HEK293 (cell line): ENCODE data around the gene MLEC.

Source experiments
- CTCF ChIA-PET: fragments of 350-600 bp; formaldehyde crosslinking; extraction: SDS; loops from one replicate; lab custom pipeline; 2021; ENCODE audit warnings: antibody characterized with exemption; lab: Yijun Ruan, JAX
- POLR2A ChIA-PET: fragments of 300-600 bp; formaldehyde crosslinking; extraction: SDS; loops from one replicate; lab custom pipeline; 2020; ENCODE audit warnings: antibody characterized with exemption, inconsistent platforms; lab: Yijun Ruan, JAX
- H3K27ac ChIP-seq: fragments of 200-500 bp; sonication (Bioruptor generic); 2 replicates; pipeline ENCODE4 v1.5.1; 2014; ENCODE audit warnings: low read depth, low read length, control low read depth, inconsistent platforms; ENCODE audit errors: extremely low read depth
- H3K36me3 ChIP-seq, 2 experiments: fragments of 200-500 bp in 1 of 2; sonication (Bioruptor generic) in 1 of 2; 1 replicate in 1 of 2; 2 replicates in 1 of 2; pipeline ENCODE4 v1.5.1; 2014 to 2017; ENCODE audit warnings: inconsistent platforms in 2 of 2, low read length in 2 of 2; ENCODE audit not compliant: control insufficient read depth in 2 of 2, insufficient read depth in 1 of 2
- H3K4me1 ChIP-seq: fragments of 200-500 bp; sonication (Bioruptor generic); 2 replicates; pipeline ENCODE4 v1.5.1; 2014; ENCODE audit warnings: mild to moderate bottlenecking, low read length, inconsistent platforms; ENCODE audit not compliant: control insufficient read depth, insufficient read depth
- H3K4me3 ChIP-seq: 2 replicates; pipeline ENCODE4 v1.5.1; 2011; ENCODE audit warnings: low read depth, mild to moderate bottlenecking, control low read depth, low read length, moderate library complexity
- H3K9me3 ChIP-seq: fragments of 200-500 bp; sonication (Bioruptor generic); 2 replicates; pipeline ENCODE4 v1.5.1; 2014; ENCODE audit warnings: low read depth, low read length, inconsistent platforms; ENCODE audit not compliant: control insufficient read depth, insufficient read depth
- ATF2 ChIP-seq: fragments of 450-650 bp; formaldehyde crosslinking; IDR thresholded peaks from 2 replicates; pipeline ENCODE4 v1.5.1; 2016; ENCODE audit warnings: missing biosample characterization, missing genetic modification characterization, low read depth
- BCL11A ChIP-seq: fragments of 450-650 bp; formaldehyde crosslinking; IDR thresholded peaks from 2 replicates; pipeline ENCODE4 v1.5.1; 2016; ENCODE audit warnings: low read depth, missing biosample characterization, missing genetic modification characterization
- HIC1 ChIP-seq: fragments of 450-650 bp; formaldehyde crosslinking; IDR thresholded peaks from 2 replicates; pipeline ENCODE4 v1.5.1; 2016; ENCODE audit warnings: missing biosample characterization, missing genetic modification characterization
- IKZF3 ChIP-seq: fragments of 450-650 bp; IDR thresholded peaks from 2 replicates; pipeline ENCODE4 v1.5.0; 2018; ENCODE audit warnings: missing biosample characterization, mild to moderate bottlenecking, missing genetic modification characterization, moderate library complexity
- KLF10 ChIP-seq: fragments of 450-650 bp; IDR thresholded peaks from 2 replicates; pipeline ENCODE4 v1.5.1; 2018; ENCODE audit warnings: missing biosample characterization, mild to moderate bottlenecking, missing genetic modification characterization
- KLF9 ChIP-seq: fragments of 450-650 bp; formaldehyde crosslinking; IDR thresholded peaks from 2 replicates; pipeline ENCODE4 v1.5.1; 2016; ENCODE audit warnings: missing biosample characterization, missing genetic modification characterization, low read depth
- PATZ1 ChIP-seq: fragments of 450-650 bp; formaldehyde crosslinking; IDR thresholded peaks from 2 replicates; pipeline ENCODE4 v1.5.1; 2016; ENCODE audit warnings: missing biosample characterization, missing genetic modification characterization
- PRDM6 ChIP-seq: fragments of 450-650 bp; formaldehyde crosslinking; IDR thresholded peaks from 2 replicates; pipeline ENCODE4 v1.5.1; 2017; ENCODE audit warnings: missing biosample characterization, missing genetic modification characterization
- RBAK ChIP-seq: fragments of 450-650 bp; formaldehyde crosslinking; IDR thresholded peaks from 2 replicates; pipeline ENCODE4 v1.5.1; 2016; ENCODE audit warnings: missing biosample characterization, missing genetic modification characterization
- SETDB1 ChIP-seq: IDR thresholded peaks from one replicate; pipeline ENCODE4 v1.6.1; 2017; ENCODE audit warnings: mild to moderate bottlenecking, low read length, moderate library complexity, mixed read lengths; ENCODE audit not compliant: insufficient read length
- YY1 ChIP-seq: fragments of 450-650 bp; formaldehyde crosslinking; IDR thresholded peaks from 2 replicates; pipeline ENCODE4 v1.5.1; 2018; ENCODE audit warnings: missing biosample characterization, missing genetic modification characterization
- ZBTB10 ChIP-seq: fragments of 450-650 bp; formaldehyde crosslinking; IDR thresholded peaks from 2 replicates; pipeline ENCODE4 v1.5.1; 2016; ENCODE audit warnings: missing biosample characterization, missing genetic modification characterization
- ZBTB49 ChIP-seq: fragments of 450-650 bp; formaldehyde crosslinking; IDR thresholded peaks from 2 replicates; pipeline ENCODE4 v1.5.1; 2016; ENCODE audit warnings: missing biosample characterization, missing genetic modification characterization, low read depth
- ZFHX2 ChIP-seq: fragments of 450-650 bp; formaldehyde crosslinking; conservative IDR thresholded peaks from 2 replicates; pipeline ENCODE4 v1.5.1; 2016; ENCODE audit warnings: missing biosample characterization, missing genetic modification characterization
- ZNF24 ChIP-seq: fragments of 450-650 bp; formaldehyde crosslinking; IDR thresholded peaks from 2 replicates; pipeline ENCODE4 v1.5.1; 2016; ENCODE audit warnings: missing biosample characterization, missing genetic modification characterization
- ZNF404 ChIP-seq: fragments of 450-650 bp; formaldehyde crosslinking; IDR thresholded peaks from 2 replicates; pipeline ENCODE4 v1.5.1; 2017; ENCODE audit warnings: missing biosample characterization, missing genetic modification characterization
- ZNF560 ChIP-seq: fragments of 450-650 bp; formaldehyde crosslinking; IDR thresholded peaks from 2 replicates; pipeline ENCODE4 v1.5.1; 2017; ENCODE audit warnings: missing biosample characterization, missing genetic modification characterization, borderline replicate concordance
- ZNF610 ChIP-seq: fragments of 450-650 bp; formaldehyde crosslinking; IDR thresholded peaks from 2 replicates; pipeline ENCODE4 v1.5.1; 2016; ENCODE audit warnings: missing biosample characterization, missing genetic modification characterization, borderline replicate concordance
- ZNF629 ChIP-seq: fragments of 450-650 bp; formaldehyde crosslinking; IDR thresholded peaks from 2 replicates; pipeline ENCODE4 v1.5.1; 2017; ENCODE audit warnings: missing biosample characterization, missing genetic modification characterization
- ZNF660 ChIP-seq: fragments of 450-650 bp; IDR thresholded peaks from 2 replicates; pipeline ENCODE4 v1.5.1; 2018; ENCODE audit warnings: missing biosample characterization, mild to moderate bottlenecking, missing genetic modification characterization
- ZNF664 ChIP-seq: fragments of 450-650 bp; formaldehyde crosslinking; IDR thresholded peaks from 2 replicates; pipeline ENCODE4 v1.5.1; 2016; ENCODE audit warnings: missing biosample characterization, missing genetic modification characterization
- ZNF768 ChIP-seq: fragments of 450-650 bp; formaldehyde crosslinking; IDR thresholded peaks from 2 replicates; pipeline ENCODE4 v1.5.1; 2018; ENCODE audit warnings: missing biosample characterization, mild to moderate bottlenecking, missing genetic modification characterization
- ZNF792 ChIP-seq: fragments of 450-650 bp; formaldehyde crosslinking; IDR thresholded peaks from 2 replicates; pipeline ENCODE4 v1.5.1; 2016; ENCODE audit warnings: missing biosample characterization, missing genetic modification characterization

Gene MLEC

GRCh38 chr12:120640861-120641833 lies 45.8 kb upstream of the MLEC start:
- no peaks in the 10 kb centered on the region for H3K36me3 ChIP-seq
- peak overlapping the region; percentile 41 for H3K4me3 ChIP-seq
- ChIA-PET POLR2A (interaction anchor here (1.2 kb wide), 1 partner anchor 8 kb away, joined by 3 read pairs; no protein-coding TSS in a partner anchor), CTCF (interaction anchor here (0.6 to 3.5 kb wide), 6 partner anchors 8 to 62 kb away, joined by 3 to 21 read pairs (median 6); partner anchors contain the start of gene POP5)
- peak overlapping the region; percentile 56; the same call in 1 of the 2 replicates for H3K27ac ChIP-seq
- no peaks in the 10 kb centered on the region for H3K9me3 ChIP-seq
- peaks cover 5% of the 10 kb centered on the region; the same call in 1 of the 2 replicates for H3K4me1 ChIP-seq
- TF ChIP-seq ATF2 (no peak), ZNF404 (tag by site-specific recombination) (no peak), ZNF660 (tag by site-specific recombination) (no peak), SETDB1 (no peak), PRDM6 (tag by site-specific recombination) (no peak), HIC1 (tag by site-specific recombination) (no peak), PATZ1 (peak; percentile 88), ZNF610 (tag by site-specific recombination) (no peak), KLF10 (tag by site-specific recombination) (no peak), YY1 (tag by site-specific recombination) (no peak), ZNF24 (0 out of 2 replicates have a peak, but pooled peaks have one; percentile 21), ZBTB10 (tag by site-specific recombination) (peak; percentile 71; the same call in 1 of the 2 replicates), ZFHX2 (tag by site-specific recombination) (peak; percentile 17; the same call in 1 of the 2 replicates), KLF9 (tag by site-specific recombination) (no peak; the same call in 1 of the 2 replicates), ZNF664 (no peak), ZNF768 (tag by site-specific recombination) (no peak), RBAK (tag by site-specific recombination) (no peak), ZNF792 (tag by site-specific recombination) (no peak), ZNF560 (tag by site-specific recombination) (no peak), ZBTB49 (no peak), BCL11A (tag by site-specific recombination) (no peak), IKZF3 (tag by site-specific recombination) (no peak), ZNF629 (tag by site-specific recombination) (no peak)
